Thymus (tissue), 11 donors: ENCODE measurements around the gene KPNB1. TPM values are rescaled to one million over a fixed set of nuclear protein-coding genes. Genes with fewer than 3 reads are reported as not detected.

ENCODE experiments used
- DNase-seq, 9 donors: peaks; one replicate each; pipeline ENCODE4 v3.0.0-alpha.2; 2013; ENCODE audit warnings: low spot score in 9 of 9, low read depth in 6 of 9, missing footprints in 1 of 9
- H3K27ac ChIP-seq, 2 donors: one replicate each; pipeline ENCODE4 v1.5.1; 2013; ENCODE audit warnings: control low read depth in 1 of 2, low read depth in 1 of 2, low read length in 1 of 2, mild to moderate bottlenecking in 1 of 2, moderate library complexity in 1 of 2
- H3K27me3 ChIP-seq, 2 donors: one replicate each; pipeline ENCODE4 v1.5.1; 2013; ENCODE audit warnings: low read length in 1 of 2; ENCODE audit not compliant: control insufficient read depth in 2 of 2, insufficient read depth in 1 of 2
- H3K36me3 ChIP-seq, 2 donors: one replicate each; pipeline ENCODE4 v1.5.1; 2013; ENCODE audit warnings: low read length in 1 of 2, mild to moderate bottlenecking in 1 of 2, moderate library complexity in 1 of 2; ENCODE audit not compliant: control insufficient read depth in 2 of 2, insufficient read depth in 2 of 2
- H3K4me1 ChIP-seq, 2 donors: one replicate each; pipeline ENCODE4 v1.5.1; 2013; ENCODE audit warnings: low read length in 2 of 2; ENCODE audit not compliant: control insufficient read depth in 2 of 2, insufficient read depth in 2 of 2
- H3K4me3 ChIP-seq, 2 donors: one replicate each; pipeline ENCODE4 v1.5.1; 2013; ENCODE audit warnings: low read length in 2 of 2, control low read depth in 1 of 2, mild to moderate bottlenecking in 1 of 2
- H3K9me3 ChIP-seq, 2 donors: one replicate each; pipeline ENCODE4 v1.5.1; 2013; ENCODE audit warnings: low read length in 1 of 2, mild to moderate bottlenecking in 1 of 2; ENCODE audit not compliant: control insufficient read depth in 2 of 2, insufficient read depth in 1 of 2
- WGBS: extraction: QIAGEN DNeasy Blood & Tissue Kit; methylation state at CpG from one replicate; pipeline ENCODE4 v1.1.7; 2013; 5-methylcytosine and 5-hydroxymethylcytosine counted together
- polyA plus RNA-seq: library from polyadenylated mRNA; stranded (reverse); fragments of 200-250 nt; gene quantifications from one replicate; pipeline ENCODE4 v1.2.3, GENCODE V29; 2013
- total RNA-seq: library from RNA; stranded (reverse); fragments of 120-200 nt; gene quantifications from one replicate; pipeline ENCODE4 v1.2.4, GENCODE V29; 2013
- donor health status: healthy.

The KPNB1 gene
- total and polyA plus RNA-seq, 2 donors = 91.3 to 121 TPM

DNA sequence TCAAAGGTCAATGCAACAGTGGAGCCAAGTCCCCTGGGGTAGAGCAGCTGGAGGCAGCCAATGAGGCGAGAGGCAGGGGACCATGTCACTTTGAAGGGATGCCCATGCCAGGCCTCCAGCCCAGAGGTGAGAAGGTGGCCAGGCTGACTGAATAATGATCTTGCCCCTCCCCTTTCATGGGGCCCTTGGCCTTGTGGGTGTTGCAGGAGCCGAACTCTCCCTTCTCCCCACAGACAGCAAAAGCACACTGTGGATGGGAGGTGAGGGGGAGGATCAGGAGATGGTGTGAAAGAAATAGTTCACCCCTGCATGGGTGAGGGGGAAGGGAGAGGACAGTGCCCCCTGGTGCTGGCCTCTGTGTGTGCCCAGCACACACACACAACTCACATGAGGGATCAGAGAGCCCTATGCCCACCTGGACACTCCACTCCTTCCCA lies 67.6 kb downstream of the KPNB1 start:
- peaks cover 0 to 56% of the 10 kb centered on the region in 2 donors for H3K27me3 ChIP-seq
- H3K9me3 ChIP-seq = peaks cover 0 to 9% of the 10 kb centered on the region in 2 donors
- H3K4me1 ChIP-seq = peaks cover 7 to 53% of the 10 kb centered on the region in 2 donors
- 72% methylated on average over 2 of the region's 2 CpGs for WGBS
- H3K36me3 ChIP-seq = no peaks in the 10 kb centered on the region
- no peak overlapping the region for H3K27ac ChIP-seq
- no peak for DNase-seq
- no peak overlapping the region for H3K4me3 ChIP-seq

DNA sequence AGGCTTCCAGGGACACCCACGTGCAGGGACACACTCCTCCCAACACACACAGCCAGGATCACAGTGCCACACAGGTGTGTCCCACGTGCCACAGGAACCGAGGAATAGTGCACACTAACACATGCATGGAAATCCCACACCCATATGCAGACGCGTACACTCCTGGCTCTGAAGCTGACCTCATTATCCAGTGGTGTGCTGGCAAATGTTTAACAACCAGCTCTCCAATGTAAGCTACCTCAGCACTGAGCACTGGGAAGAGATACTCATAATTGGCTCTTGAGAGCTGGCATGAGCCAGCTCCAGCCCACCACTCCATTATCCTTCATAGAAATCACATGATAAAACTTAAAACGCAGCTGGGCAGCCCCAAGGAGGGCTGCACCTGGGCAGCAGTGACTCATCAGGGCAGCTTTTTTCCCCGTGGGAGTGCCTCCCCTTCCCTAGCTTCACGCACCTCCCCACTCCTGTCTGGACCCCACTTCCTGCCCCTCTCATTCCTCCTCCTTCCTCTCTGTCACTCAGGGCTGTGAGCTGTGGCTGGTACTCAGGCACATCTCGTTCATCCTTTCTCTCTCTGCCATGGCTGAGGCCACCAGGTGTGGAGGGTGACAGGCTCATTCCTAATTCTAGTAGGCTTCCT lies 68.4 kb downstream of the KPNB1 start:
- Histone ChIP-seq H3K27ac (no peak overlapping the region), H3K36me3 (no peaks in the 10 kb centered on the region), H3K9me3 (peaks cover 0 to 9% of the 10 kb centered on the region in 2 donors), H3K4me1 (peaks cover 7 to 51% of the 10 kb centered on the region in 2 donors), H3K4me3 (no peak overlapping the region), H3K27me3 (peaks cover 0 to 58% of the 10 kb centered on the region in 2 donors)
- no peak for DNase-seq
- WGBS = 43% methylated on average over 9 of the region's 9 CpGs

- Histone ChIP-seq H3K27me3 (peaks cover 0 to 55% of the 10 kb centered on the region in 2 donors), H3K4me1 (peaks cover 7 to 51% of the 10 kb centered on the region in 2 donors), H3K27ac (no peak overlapping the region), H3K4me3 (no peak overlapping the region), H3K36me3 (no peaks in the 10 kb centered on the region), H3K9me3 (peaks cover 0 to 9% of the 10 kb centered on the region in 2 donors)
- 42% methylated on average over 8 of the region's 8 CpGs for WGBS
- no peak for DNase-seq
Measured at GRCh38 chr17:47718634-47719405, 69.1 kb downstream of the KPNB1 start.

DNA sequence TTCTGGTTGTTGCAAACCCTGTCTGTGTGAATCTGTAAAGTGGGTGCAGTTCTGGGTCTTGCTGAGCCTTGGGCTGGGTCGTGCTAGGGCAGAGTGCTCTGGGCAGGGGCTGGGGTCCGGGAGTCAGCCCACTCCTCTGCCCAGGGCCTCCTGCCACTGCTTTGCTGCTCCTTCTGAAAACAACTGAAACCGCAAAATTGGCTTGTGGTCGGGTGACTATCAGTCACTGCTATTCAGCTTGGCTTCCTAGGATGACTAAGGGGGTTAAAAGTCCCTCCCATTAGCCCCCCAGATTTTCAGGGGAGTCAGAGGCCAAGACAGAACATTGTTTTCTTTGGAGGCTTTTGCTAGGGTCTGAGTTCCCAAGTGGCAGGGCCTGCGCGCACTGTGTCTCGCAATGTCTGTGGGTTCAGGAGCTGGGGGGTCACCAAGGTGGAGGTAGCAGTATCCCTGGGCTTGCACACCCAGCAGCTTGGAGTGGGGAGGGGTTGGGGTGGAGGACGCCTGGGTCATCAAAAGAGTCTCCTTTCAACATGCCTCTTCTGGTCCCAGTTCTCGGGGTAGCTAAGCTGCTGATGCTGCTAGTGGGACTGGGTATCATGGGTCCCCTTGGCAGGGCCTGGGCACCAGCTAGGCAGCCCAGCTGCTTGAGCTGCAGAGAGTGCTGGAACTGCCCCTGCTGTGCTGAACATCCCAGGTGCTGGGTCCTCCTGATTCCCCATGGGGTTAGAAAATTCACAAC lies 69.9 kb downstream of the KPNB1 start:
- DNase-seq = no peak
- H3K36me3 ChIP-seq = no peaks in the 10 kb centered on the region
- H3K27me3 ChIP-seq = peaks cover 0 to 54% of the 10 kb centered on the region in 2 donors
- H3K9me3 ChIP-seq = peaks cover 0 to 5% of the 10 kb centered on the region in 2 donors
- peaks cover 7 to 51% of the 10 kb centered on the region in 2 donors for H3K4me1 ChIP-seq
- no peak overlapping the region for H3K27ac ChIP-seq
- H3K4me3 ChIP-seq = no peak overlapping the region
- 29% methylated on average over 9 of the region's 9 CpGs for WGBS

- Histone ChIP-seq H3K4me3 (no peak overlapping the region), H3K36me3 (no peaks in the 10 kb centered on the region), H3K27ac (no peak overlapping the region), H3K9me3 (peaks cover 0 to 5% of the 10 kb centered on the region in 2 donors), H3K27me3 (peaks cover 0 to 55% of the 10 kb centered on the region in 2 donors), H3K4me1 (peaks cover 7 to 51% of the 10 kb centered on the region in 2 donors)
- 84% methylated on average over 11 of the region's 11 CpGs for WGBS
- no peak for DNase-seq
Measured at GRCh38 chr17:47720196-47720595, 70.5 kb downstream of the KPNB1 start.

GRCh38 chr17:47720754-47721533 lies 71.2 kb downstream of the KPNB1 start:
- no peak overlapping the region for H3K27ac ChIP-seq
- DNase-seq = no peak
- peaks cover 7 to 54% of the 10 kb centered on the region in 2 donors for H3K4me1 ChIP-seq
- peaks cover 0 to 5% of the 10 kb centered on the region in 2 donors for H3K9me3 ChIP-seq
- H3K27me3 ChIP-seq = peaks cover 0 to 56% of the 10 kb centered on the region in 2 donors
- no peak overlapping the region for H3K4me3 ChIP-seq
- 35% methylated on average over 36 of the region's 36 CpGs for WGBS
- H3K36me3 ChIP-seq = no peaks in the 10 kb centered on the region

GRCh38 chr17:47721725-47722124 lies 72.0 kb downstream of the KPNB1 start:
- H3K27me3 ChIP-seq = peaks cover 0 to 56% of the 10 kb centered on the region in 2 donors
- H3K9me3 ChIP-seq = peaks cover 0 to 5% of the 10 kb centered on the region in 2 donors
- H3K4me3 ChIP-seq = no peak overlapping the region
- H3K4me1 ChIP-seq = peaks cover 7 to 54% of the 10 kb centered on the region in 2 donors
- DNase-seq = no peak
- WGBS = 61% methylated on average over 8 of the region's 8 CpGs
- no peaks in the 10 kb centered on the region for H3K36me3 ChIP-seq
- no peak overlapping the region for H3K27ac ChIP-seq

DNA sequence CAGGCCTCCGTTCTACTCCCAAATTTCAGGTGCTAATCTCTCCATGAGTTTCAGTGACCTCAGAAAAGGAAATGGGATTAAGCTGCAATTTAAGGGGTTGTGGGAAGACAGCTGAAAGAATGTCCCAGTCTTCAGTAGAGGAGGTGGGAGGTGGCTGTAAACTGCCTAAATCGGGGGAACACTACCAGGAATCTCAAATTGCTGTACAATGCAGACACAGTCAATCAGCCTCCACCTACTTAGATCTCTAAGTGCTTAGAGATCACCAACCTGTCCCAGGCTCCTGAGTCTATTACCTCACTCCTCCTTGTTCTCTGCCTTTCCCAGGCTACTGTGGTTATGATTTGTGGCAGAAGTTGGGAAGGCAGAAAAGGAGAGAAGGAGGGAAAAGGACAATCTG lies 75.0 kb downstream of the KPNB1 start:
- Histone ChIP-seq H3K27ac (no peak overlapping the region), H3K27me3 (peaks cover 0 to 42% of the 10 kb centered on the region in 2 donors), H3K9me3 (peaks cover 0 to 5% of the 10 kb centered on the region in 2 donors), H3K4me1 (peaks cover 7 to 25% of the 10 kb centered on the region in 2 donors), H3K36me3 (no peaks in the 10 kb centered on the region), H3K4me3 (no peak overlapping the region)
- 94% methylated on average over 2 of the region's 2 CpGs for WGBS
- no peak for DNase-seq
